ENCODE data around the gene ZACN. TPM values are rescaled to one million over a fixed set of nuclear protein-coding genes. Genes with fewer than 3 reads are reported as not detected.

The ZACN gene
- total and polyA plus RNA-seq, 2 donors from 2014 or later = 0.22 TPM; not detected in 1

GRCh38 chr17:76087531-76087930 is 8.5 kb downstream of the ZACN start:
- intact Hi-C loops (cut with DNase I) = no loop called here

GRCh38 chr17:76088041-76088867 is 9.3 kb downstream of the ZACN start:
- peaks cover 3 to 53% (median 34%) of the 10 kb centered on the region in 3 donors for H3K36me3 ChIP-seq (ENCODE audit: control insufficient read depth in 2 of 3, insufficient read depth in 3 of 3, low read length in 3 of 3)
- no peak for DNase-seq

More at GRCh38 chr17:76087531-76087930, 8.5 kb downstream of the ZACN start:
- Histone ChIP-seq H3K36me3 (ENCODE audit: control insufficient read depth in 2 of 3, insufficient read depth in 3 of 3, low read length in 3 of 3) (peaks cover 3 to 48% (median 32%) of the 10 kb centered on the region in 3 donors), H3K4me3 (ENCODE audit: low read length in 3 of 3) (no peak overlapping the region), H3K9me3 (ENCODE audit: control insufficient read depth in 2 of 3, insufficient read depth in 1 of 3, low read length in 3 of 3) (no peaks in the 10 kb centered on the region), H3K9ac (ENCODE audit: low read length in 3 of 3) (no peak overlapping the region), H3K27ac (ENCODE audit: low read depth in 2 of 2, low read length in 2 of 2) (no peak overlapping the region), H3K27me3 (ENCODE audit: control insufficient read depth, insufficient read depth, low read length) (no peaks in the 10 kb centered on the region), H3K4me1 (ENCODE audit: control insufficient read depth in 2 of 3, insufficient read depth in 2 of 3, low read depth in 1 of 3, low read length in 3 of 3) (no peaks in the 10 kb centered on the region)
- DNase-seq = no peak
- no peak for TF ChIP-seq CTCF (IDR thresholded peaks at IDR 0.05; ENCODE audit: borderline replicate concordance, extremely low read depth, insufficient read depth)
- FAIRE-seq = no peak

GRCh38 chr17:76088868-76089576 is 10.0 kb downstream of the ZACN start:
- Histone ChIP-seq H3K9ac (ENCODE audit: low read length in 3 of 3) (no peak overlapping the region), H3K36me3 (ENCODE audit: control insufficient read depth in 2 of 3, insufficient read depth in 3 of 3, low read length in 3 of 3) (peaks cover 3 to 59% (median 36%) of the 10 kb centered on the region in 3 donors), H3K27ac (ENCODE audit: low read depth in 2 of 2, low read length in 2 of 2) (no peak overlapping the region), H3K9me3 (ENCODE audit: control insufficient read depth in 2 of 3, insufficient read depth in 1 of 3, low read length in 3 of 3) (no peaks in the 10 kb centered on the region), H3K4me1 (ENCODE audit: control insufficient read depth in 2 of 3, insufficient read depth in 2 of 3, low read depth in 1 of 3, low read length in 3 of 3) (no peaks in the 10 kb centered on the region), H3K27me3 (ENCODE audit: control insufficient read depth, insufficient read depth, low read length) (no peaks in the 10 kb centered on the region), H3K4me3 (ENCODE audit: low read length in 3 of 3) (no peak overlapping the region)
- intact Hi-C loops (cut with DNase I) = no loop called here
- DNase-seq (no peak), FAIRE-seq (no peak)
- no peak for TF ChIP-seq CTCF (IDR thresholded peaks at IDR 0.05; ENCODE audit: borderline replicate concordance, extremely low read depth, insufficient read depth)

More at GRCh38 chr17:76088041-76088867, 9.3 kb downstream of the ZACN start:
- no peak for TF ChIP-seq CTCF (IDR thresholded peaks at IDR 0.05; ENCODE audit: borderline replicate concordance, extremely low read depth, insufficient read depth)
- FAIRE-seq = no peak
- H3K9ac ChIP-seq (ENCODE audit: low read length in 3 of 3) = no peak overlapping the region
- no peaks in the 10 kb centered on the region for H3K9me3 ChIP-seq (ENCODE audit: control insufficient read depth in 2 of 3, insufficient read depth in 1 of 3, low read length in 3 of 3)
- intact Hi-C loops (cut with DNase I) = no loop called here
- H3K27ac ChIP-seq (ENCODE audit: low read depth in 2 of 2, low read length in 2 of 2) = no peak overlapping the region
- no peak overlapping the region for H3K4me3 ChIP-seq (ENCODE audit: low read length in 3 of 3)
- no peaks in the 10 kb centered on the region for H3K4me1 ChIP-seq (ENCODE audit: control insufficient read depth in 2 of 3, insufficient read depth in 2 of 3, low read depth in 1 of 3, low read length in 3 of 3)
- H3K27me3 ChIP-seq (ENCODE audit: control insufficient read depth, insufficient read depth, low read length) = no peaks in the 10 kb centered on the region

Data from kidney (tissue), 14 donors.